Activated CD4-positive, alpha-beta memory T cell treated with anti-CD3 and anti-CD28 coated beads for 36 hours (primary cell): ENCODE measurements around the gene CERKL. TPM values are rescaled to one million over a fixed set of nuclear protein-coding genes. Genes with fewer than 3 reads are reported as not detected.

ENCODE experiments used
- CTCF ChIA-PET: fragments of 350-600 bp; sonication (Branson Sonifier 250); formaldehyde crosslinking; loops from one replicate; lab custom pipeline; 2021; ENCODE audit warnings: antibody characterized with exemption, inconsistent platforms; lab: Charles Lee
- POLR2A ChIA-PET: fragments of 350-600 bp; sonication (Branson Sonifier 250); formaldehyde crosslinking; loops from one replicate; lab custom pipeline; 2021; ENCODE audit warnings: antibody characterized with exemption; lab: Charles Lee
- DNase-seq: peaks from one replicate; pipeline ENCODE4 v3.0.0-alpha.2; 2020
- H3K27ac Mint-ChIP-seq: one replicate; pipeline ENCODE4 v1.8.0; 2021; ENCODE audit warnings: mixed read lengths
- H3K27me3 Mint-ChIP-seq: one replicate; pipeline ENCODE4 v1.8.0; 2021; ENCODE audit warnings: mixed read lengths
- H3K36me3 Mint-ChIP-seq: one replicate; pipeline ENCODE4 v1.8.0; 2021; ENCODE audit warnings: mixed read lengths
- H3K4me1 Mint-ChIP-seq: one replicate; pipeline ENCODE4 v1.8.0; 2021; ENCODE audit warnings: low read depth, mixed read lengths
- H3K4me3 Mint-ChIP-seq: one replicate; pipeline ENCODE4 v1.8.0; 2021; ENCODE audit warnings: mild to moderate bottlenecking, mixed read lengths
- H3K9me3 Mint-ChIP-seq: one replicate; pipeline ENCODE4 v1.8.0; 2021; ENCODE audit warnings: mixed read lengths
- intact Hi-C: fragments of 100-400 bp; cut with micrococcal nuclease; formaldehyde crosslinking; loops from one replicate; pipeline ENCODE4 v1.15.1; 2023
- total RNA-seq, 2 experiments: library from RNA; stranded (reverse); gene quantifications; one replicate each; pipeline ENCODE4 v1.2.3, GENCODE V29; 2021

CERKL gene
- total RNA-seq, 2 experiments from 2014 or later, result not detected

DNA sequence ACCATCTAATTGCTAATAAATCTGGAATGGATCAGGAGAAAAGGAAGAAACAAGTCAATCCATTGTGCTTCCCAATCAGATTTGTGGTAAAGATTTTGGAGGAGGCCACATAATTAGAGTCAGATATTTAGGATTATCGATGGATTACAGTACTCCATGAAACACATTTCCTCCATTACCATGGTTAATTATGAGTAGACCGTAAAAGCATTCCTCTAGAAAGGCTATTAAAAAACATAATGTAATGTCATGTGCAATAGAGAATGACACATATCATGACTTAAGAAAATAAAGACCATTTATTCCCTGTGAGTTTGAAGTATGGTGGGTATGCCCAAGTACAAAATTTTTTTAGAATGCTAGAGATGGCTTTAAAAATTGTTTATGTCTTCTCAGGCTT, 103.7 kb downstream of the CERKL start:
- no peaks in the 10 kb centered on the region for H3K27me3 Mint-ChIP-seq
- no peak overlapping the region for H3K27ac Mint-ChIP-seq
- H3K4me1 Mint-ChIP-seq, result no peaks in the 10 kb centered on the region

DNA sequence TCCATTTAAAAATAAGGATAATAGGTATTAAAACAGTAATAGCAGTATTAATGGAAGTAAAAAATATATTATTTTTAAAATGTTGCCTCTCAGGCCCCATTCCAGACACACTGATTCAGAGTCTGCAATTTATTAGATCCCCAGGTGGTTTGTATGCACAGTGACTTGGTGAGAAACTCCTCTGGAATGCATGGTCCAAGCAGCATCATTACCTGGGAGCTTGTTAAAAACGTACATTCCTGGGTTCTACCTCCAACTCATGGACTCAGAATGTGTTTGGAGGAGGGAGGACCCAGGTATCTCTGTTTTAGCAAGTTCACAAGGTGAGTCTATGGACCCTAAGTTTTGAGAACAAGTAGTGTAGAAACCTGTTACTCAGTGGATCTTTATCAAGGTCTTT, 104.1 kb downstream of the CERKL start:
- no peaks in the 10 kb centered on the region for H3K9me3 Mint-ChIP-seq

More for the DNA sequence above, 103.7 kb downstream of the CERKL start:
- Mint-ChIP-seq H3K36me3 (no peaks in the 10 kb centered on the region), H3K4me3 (no peak overlapping the region), H3K9me3 (no peaks in the 10 kb centered on the region)
- POLR2A ChIA-PET, result no interaction called here
- DNase-seq, result no peak
- CTCF ChIA-PET, result no interaction called here
- intact Hi-C loops, result no loop called here

DNA sequence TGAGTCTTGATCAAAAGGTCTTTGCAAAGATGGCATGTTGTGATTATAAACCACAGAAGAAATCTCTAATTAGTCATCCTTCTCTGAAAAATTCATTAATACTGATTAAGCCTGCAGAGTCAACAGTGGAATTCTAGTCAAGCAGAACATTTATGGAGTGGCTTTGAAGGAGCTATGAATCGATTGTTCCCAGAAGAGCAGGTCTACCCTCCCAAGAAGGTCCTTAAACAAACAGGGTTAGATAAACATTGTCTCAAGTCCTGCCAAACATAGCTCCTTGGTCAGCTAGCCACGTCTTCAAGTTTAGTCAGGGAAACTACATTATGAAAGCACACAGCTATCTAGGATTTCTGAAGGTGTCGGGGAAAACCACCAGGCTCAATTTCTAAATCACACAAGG, 110.8 kb downstream of the CERKL start:
- no peaks in the 10 kb centered on the region for H3K36me3 Mint-ChIP-seq
- peaks cover 3% of the 10 kb centered on the region for H3K4me1 Mint-ChIP-seq
- ChIA-PET CTCF (no interaction called here), POLR2A (no interaction called here)
- no peak overlapping the region for H3K4me3 Mint-ChIP-seq
- no peaks in the 10 kb centered on the region for H3K27me3 Mint-ChIP-seq
- DNase-seq, result no peak
- no peak overlapping the region for H3K27ac Mint-ChIP-seq
- intact Hi-C loops, result no loop called here
- H3K9me3 Mint-ChIP-seq, result no peaks in the 10 kb centered on the region

More for the DNA sequence above, 104.1 kb downstream of the CERKL start:
- ChIA-PET CTCF (no interaction called here), POLR2A (no interaction called here)
- Mint-ChIP-seq H3K4me3 (no peak overlapping the region), H3K27ac (no peak overlapping the region), H3K27me3 (no peaks in the 10 kb centered on the region), H3K4me1 (no peaks in the 10 kb centered on the region), H3K36me3 (no peaks in the 10 kb centered on the region)
- intact Hi-C loops, result no loop called here
- DNase-seq, result no peak

DNA sequence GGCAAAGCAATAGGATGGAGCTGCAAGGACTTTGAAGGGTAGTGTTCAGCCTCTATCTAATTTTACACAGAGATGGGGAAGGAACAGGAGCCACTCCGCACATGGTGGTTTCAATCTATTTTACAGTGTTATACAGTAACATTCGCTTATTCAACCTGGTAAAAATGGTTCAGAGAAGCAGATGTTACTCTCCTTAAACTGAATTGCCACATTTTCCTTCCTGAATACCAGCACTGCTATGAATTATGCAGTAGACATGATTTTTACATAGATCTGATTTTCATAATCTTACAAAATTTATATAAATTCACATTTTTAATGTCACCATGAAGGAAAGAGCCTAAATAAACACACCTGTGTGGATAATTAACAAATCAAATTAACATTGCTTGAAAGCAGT, 114.7 kb downstream of the CERKL start:
- no peak overlapping the region for H3K4me3 Mint-ChIP-seq
- intact Hi-C loops, result no loop called here
- peaks cover 28% of the 10 kb centered on the region for H3K36me3 Mint-ChIP-seq
- CTCF ChIA-PET, result no interaction called here
- no peak for DNase-seq
- no peaks in the 10 kb centered on the region for H3K27me3 Mint-ChIP-seq
- no peaks in the 10 kb centered on the region for H3K9me3 Mint-ChIP-seq
- peaks cover 3% of the 10 kb centered on the region for H3K4me1 Mint-ChIP-seq
- POLR2A ChIA-PET, result no interaction called here
- no peak overlapping the region for H3K27ac Mint-ChIP-seq

DNA sequence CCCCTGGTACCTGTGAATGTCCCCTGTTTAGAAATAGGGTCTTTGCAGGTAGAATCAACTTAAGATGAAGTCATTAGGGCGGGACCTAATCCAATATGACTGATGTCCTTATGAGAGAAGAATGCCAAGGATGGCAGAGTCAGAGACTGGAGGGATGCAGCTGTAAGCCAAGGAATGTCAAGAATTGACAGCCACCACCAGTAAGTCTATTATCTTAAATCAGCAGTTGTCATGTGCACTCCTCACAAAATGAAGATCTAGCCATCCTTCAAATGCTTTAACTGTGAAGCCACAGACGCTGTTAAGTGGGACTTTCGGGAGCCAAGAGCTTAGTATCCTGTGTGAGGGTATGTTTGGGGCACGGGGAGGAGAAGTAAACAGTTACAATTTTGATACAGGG, 116.5 kb downstream of the CERKL start:
- Mint-ChIP-seq H3K27ac (no peak overlapping the region), H3K9me3 (no peaks in the 10 kb centered on the region), H3K4me1 (no peaks in the 10 kb centered on the region), H3K4me3 (no peak overlapping the region), H3K27me3 (no peaks in the 10 kb centered on the region), H3K36me3 (peaks cover 39% of the 10 kb centered on the region)
- ChIA-PET CTCF (no interaction called here), POLR2A (no interaction called here)
- DNase-seq, result no peak
- intact Hi-C loops, result no loop called here

DNA sequence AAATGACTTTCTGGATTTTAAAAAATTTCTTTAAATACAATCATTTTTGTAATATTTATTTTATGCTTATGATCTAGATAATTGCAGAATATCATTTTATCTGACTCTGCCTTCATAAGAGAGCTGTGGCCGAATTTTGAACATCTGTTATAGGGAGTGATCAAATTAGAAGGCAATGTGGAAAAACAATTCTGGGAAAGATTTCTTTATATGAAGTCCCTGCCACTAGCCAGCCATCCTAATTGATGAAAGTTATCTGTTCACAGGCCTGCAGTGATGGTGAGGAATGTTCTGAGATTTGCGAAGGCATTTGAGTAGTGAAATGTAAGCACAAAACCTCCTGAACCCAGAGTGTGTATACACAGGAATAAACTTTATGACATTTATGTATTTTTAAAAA, 120.2 kb downstream of the CERKL start:
- no peaks in the 10 kb centered on the region for H3K27me3 Mint-ChIP-seq
- ChIA-PET POLR2A (no interaction called here), CTCF (no interaction called here)
- H3K9me3 Mint-ChIP-seq, result no peaks in the 10 kb centered on the region
- no peak overlapping the region for H3K27ac Mint-ChIP-seq
- peaks cover 64% of the 10 kb centered on the region for H3K36me3 Mint-ChIP-seq
- H3K4me1 Mint-ChIP-seq, result no peaks in the 10 kb centered on the region
- H3K4me3 Mint-ChIP-seq, result no peak overlapping the region
- intact Hi-C loops, result no loop called here
- DNase-seq, result no peak

DNA sequence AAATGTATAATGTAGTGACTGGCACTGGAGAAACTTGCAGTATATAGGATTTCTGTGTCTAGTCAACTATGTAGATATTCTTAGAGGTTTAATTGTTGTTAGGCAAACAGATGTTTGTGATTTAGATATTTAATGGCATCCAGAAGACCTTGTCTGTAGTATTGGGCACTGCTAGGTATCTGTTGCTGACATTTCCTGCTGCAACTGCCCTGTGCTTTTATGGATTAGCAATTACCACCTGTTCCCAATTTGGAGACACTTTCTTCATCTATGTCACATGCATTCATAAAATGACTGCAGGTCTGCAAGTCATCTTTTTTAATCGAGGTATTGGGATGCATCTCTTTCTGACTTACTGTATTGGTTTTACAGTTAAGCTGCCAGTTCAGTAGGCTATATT, 128.5 kb downstream of the CERKL start:
- ChIA-PET CTCF (no interaction called here), POLR2A (no interaction called here)
- intact Hi-C loops, result no loop called here
- Mint-ChIP-seq H3K4me3 (no peak overlapping the region), H3K4me1 (no peaks in the 10 kb centered on the region), H3K9me3 (no peaks in the 10 kb centered on the region), H3K27ac (no peak overlapping the region), H3K36me3 (peaks cover 40% of the 10 kb centered on the region), H3K27me3 (no peaks in the 10 kb centered on the region)
- no peak for DNase-seq

DNA sequence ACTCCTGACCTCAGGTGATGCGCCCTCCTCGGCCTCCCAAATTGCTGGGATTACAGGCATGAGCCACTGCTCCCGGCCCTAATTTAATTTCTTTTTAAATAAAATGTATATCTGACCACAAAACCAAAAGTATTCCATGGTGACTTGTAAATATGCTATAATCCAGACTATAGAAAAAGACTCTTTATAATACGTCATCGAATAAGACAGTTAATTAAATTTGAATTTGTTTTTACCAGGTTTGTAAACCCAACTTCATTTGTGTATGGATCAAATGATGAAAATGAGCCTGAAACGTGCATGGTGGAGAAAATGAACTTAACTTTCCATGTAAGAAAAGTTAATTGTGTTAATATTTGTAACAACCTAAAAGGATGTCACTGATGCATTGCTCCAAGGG, 129.8 kb downstream of the CERKL start:
- POLR2A ChIA-PET, result no interaction called here
- Mint-ChIP-seq H3K4me1 (no peaks in the 10 kb centered on the region), H3K36me3 (peaks cover 36% of the 10 kb centered on the region), H3K9me3 (no peaks in the 10 kb centered on the region), H3K27ac (no peak overlapping the region), H3K27me3 (no peaks in the 10 kb centered on the region), H3K4me3 (no peak overlapping the region)
- CTCF ChIA-PET, result no interaction called here
- intact Hi-C loops, result no loop called here
- DNase-seq, result no peak

DNA sequence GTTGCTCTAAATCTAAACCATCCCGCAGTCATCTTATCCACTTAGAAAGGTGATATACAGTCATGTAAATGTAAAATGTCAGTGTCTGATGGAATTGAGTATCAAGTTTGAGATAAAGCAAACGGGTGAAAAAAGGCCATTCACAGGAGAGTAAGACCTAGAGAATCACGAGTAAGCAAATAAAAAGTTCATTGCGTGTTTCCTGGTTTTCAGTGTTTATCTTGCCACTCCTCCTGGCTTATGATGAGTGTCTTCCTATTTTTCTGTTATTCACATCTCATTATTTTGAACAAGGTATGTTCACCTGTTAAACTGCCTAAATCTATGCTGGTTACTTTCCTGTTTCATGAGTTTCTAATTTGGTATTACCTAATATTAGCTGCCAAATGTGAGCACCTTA, 130.9 kb downstream of the CERKL start:
- no peaks in the 10 kb centered on the region for H3K9me3 Mint-ChIP-seq
- ChIA-PET CTCF (no interaction called here), POLR2A (no interaction called here)
- no peaks in the 10 kb centered on the region for H3K4me1 Mint-ChIP-seq
- intact Hi-C loops, result no loop called here
- no peaks in the 10 kb centered on the region for H3K27me3 Mint-ChIP-seq
- no peak overlapping the region for H3K4me3 Mint-ChIP-seq
- no peak overlapping the region for H3K27ac Mint-ChIP-seq
- DNase-seq, result no peak
- H3K36me3 Mint-ChIP-seq, result peaks cover 33% of the 10 kb centered on the region

DNA sequence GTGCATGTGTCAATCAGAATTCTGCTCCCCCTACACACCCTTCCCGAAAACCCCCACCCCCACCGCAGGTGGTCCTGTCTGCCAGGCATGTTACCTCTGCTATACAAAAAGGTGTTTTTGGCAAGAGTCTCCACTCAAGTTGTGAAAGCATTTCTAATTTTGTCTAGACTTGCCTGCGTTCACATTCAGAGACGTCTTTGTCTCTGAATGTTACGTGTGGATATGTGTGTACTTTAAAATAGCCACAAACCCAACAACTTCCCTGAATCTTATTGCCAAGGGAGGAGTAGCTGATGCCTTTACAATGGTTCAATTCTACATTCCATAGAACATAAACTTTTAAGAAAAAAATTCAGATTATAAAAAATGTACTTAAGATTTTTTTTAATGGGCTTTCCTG, 133.1 kb downstream of the CERKL start:
- Mint-ChIP-seq H3K27ac (no peak overlapping the region), H3K27me3 (no peaks in the 10 kb centered on the region), H3K9me3 (no peaks in the 10 kb centered on the region), H3K4me1 (no peaks in the 10 kb centered on the region), H3K36me3 (peaks cover 29% of the 10 kb centered on the region), H3K4me3 (no peak overlapping the region)
- CTCF ChIA-PET, result interaction anchor here (1.5 kb wide), 1 partner anchor 192 kb away, joined by 8 read pairs; no protein-coding TSS in a partner anchor
- intact Hi-C loops, result loop anchor here (2.0 kb wide), 1 partner anchor 13 kb away; no protein-coding TSS in a partner anchor
- no peak for DNase-seq
- POLR2A ChIA-PET, result no interaction called here

DNA sequence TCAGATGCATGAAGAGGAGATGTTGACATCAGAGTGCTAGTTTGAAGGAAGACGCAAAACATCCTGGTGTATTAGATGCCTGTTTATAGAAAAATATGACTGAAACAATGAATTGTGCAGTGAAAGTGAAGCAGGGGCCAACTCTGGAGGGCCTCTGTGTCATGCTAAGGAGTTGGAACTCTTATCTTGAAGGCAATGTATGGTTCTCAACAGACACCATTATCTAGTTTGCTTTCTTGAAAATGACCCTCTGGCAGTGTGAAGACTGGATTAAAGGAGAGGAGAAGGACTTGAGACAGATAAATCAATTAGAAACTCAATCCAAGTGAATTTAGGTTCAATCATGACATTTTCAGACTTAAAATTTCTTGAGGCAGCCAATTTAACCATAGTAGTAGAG, 136.7 kb downstream of the CERKL start:
- ChIA-PET POLR2A (no interaction called here), CTCF (no interaction called here)
- Mint-ChIP-seq H3K27ac (no peak overlapping the region), H3K27me3 (no peaks in the 10 kb centered on the region), H3K9me3 (no peaks in the 10 kb centered on the region), H3K4me1 (peaks cover 30% of the 10 kb centered on the region), H3K36me3 (peaks cover 15% of the 10 kb centered on the region), H3K4me3 (no peak overlapping the region)
- intact Hi-C loops, result no loop called here
- no peak for DNase-seq

DNA sequence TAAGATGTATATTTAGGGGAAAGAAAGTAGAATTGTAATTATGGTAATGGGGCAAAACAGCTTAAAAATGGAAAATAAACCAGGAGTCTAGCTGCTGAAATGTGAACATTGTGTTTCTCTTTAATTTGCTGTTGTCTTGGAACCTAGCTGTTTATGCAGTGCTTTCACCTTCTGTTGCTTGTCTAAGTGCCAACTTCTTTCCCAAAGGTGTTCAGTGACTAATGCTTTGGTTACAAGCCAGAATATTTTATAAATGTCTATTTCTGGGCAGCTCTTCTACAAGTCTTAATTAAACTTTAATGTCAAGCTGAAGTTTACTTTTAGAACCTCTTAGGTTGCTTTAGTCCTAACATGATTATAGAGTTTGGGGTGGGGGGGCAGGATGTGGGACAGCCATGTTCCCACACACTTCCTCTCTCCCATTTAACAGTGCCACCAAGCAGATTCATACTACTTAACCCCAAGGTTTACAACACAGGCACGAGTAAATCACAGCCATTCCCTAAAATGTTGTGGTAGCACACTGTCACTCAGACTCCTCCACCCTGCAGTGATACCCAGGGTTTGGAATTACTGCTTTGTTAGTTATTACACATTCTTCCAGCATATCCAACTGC, 139.1 kb downstream of the CERKL start:
- H3K9me3 Mint-ChIP-seq, result no peaks in the 10 kb centered on the region

DNA sequence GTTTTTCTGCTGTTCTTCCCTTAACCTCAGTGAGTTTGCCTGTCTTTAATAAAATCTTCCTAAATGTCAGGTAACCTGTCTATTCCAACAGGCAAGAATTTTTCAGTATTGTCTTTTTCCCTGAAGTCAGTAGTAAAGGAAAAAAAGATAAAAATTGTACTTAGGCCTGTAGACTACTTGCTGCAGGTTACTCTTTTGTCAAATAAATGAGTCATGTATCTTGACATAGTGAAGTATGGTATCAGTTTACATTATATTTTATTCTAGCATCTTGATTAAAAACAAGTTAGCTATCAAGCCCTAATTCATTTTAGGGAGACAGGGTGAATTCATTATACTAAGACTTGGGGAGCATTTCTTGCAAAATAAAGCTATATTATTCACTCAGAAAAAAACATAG, 139.9 kb downstream of the CERKL start:
- intact Hi-C loops, result no loop called here
- Mint-ChIP-seq H3K27me3 (no peaks in the 10 kb centered on the region), H3K27ac (no peak overlapping the region), H3K36me3 (peaks cover 23% of the 10 kb centered on the region), H3K4me1 (peaks cover 52% of the 10 kb centered on the region), H3K9me3 (no peaks in the 10 kb centered on the region), H3K4me3 (no peak overlapping the region)
- DNase-seq, result no peak
- ChIA-PET CTCF (interaction anchor here (0.7 to 2.1 kb wide), 4 partner anchors 14 to 412 kb away, joined by 3 to 6 read pairs (median 4); no protein-coding TSS in a partner anchor), POLR2A (no interaction called here)

More for the DNA sequence above, 139.1 kb downstream of the CERKL start:
- intact Hi-C loops, result no loop called here
- Mint-ChIP-seq H3K27ac (peak overlapping the region; percentile 47), H3K4me1 (peaks cover 51% of the 10 kb centered on the region), H3K27me3 (no peaks in the 10 kb centered on the region), H3K4me3 (no peak overlapping the region), H3K36me3 (peaks cover 24% of the 10 kb centered on the region)
- peak; percentile 18 for DNase-seq
- CTCF ChIA-PET, result interaction anchor here (0.7 to 2.1 kb wide), 4 partner anchors 13 to 413 kb away, joined by 3 to 6 read pairs (median 4); no protein-coding TSS in a partner anchor
- POLR2A ChIA-PET, result interaction anchor here (0.6 kb wide), 1 partner anchor 127 kb away, joined by 3 read pairs; no protein-coding TSS in a partner anchor
